ENCODE measurements around the gene METAP1D. TPM values are rescaled to one million over a fixed set of nuclear protein-coding genes. Genes with fewer than 3 reads are reported as not detected.

Gene METAP1D
- polyA plus RNA-seq, 1 of the 3 experiments (the other 2 are of a cell fraction) = 10.3 TPM

DNA sequence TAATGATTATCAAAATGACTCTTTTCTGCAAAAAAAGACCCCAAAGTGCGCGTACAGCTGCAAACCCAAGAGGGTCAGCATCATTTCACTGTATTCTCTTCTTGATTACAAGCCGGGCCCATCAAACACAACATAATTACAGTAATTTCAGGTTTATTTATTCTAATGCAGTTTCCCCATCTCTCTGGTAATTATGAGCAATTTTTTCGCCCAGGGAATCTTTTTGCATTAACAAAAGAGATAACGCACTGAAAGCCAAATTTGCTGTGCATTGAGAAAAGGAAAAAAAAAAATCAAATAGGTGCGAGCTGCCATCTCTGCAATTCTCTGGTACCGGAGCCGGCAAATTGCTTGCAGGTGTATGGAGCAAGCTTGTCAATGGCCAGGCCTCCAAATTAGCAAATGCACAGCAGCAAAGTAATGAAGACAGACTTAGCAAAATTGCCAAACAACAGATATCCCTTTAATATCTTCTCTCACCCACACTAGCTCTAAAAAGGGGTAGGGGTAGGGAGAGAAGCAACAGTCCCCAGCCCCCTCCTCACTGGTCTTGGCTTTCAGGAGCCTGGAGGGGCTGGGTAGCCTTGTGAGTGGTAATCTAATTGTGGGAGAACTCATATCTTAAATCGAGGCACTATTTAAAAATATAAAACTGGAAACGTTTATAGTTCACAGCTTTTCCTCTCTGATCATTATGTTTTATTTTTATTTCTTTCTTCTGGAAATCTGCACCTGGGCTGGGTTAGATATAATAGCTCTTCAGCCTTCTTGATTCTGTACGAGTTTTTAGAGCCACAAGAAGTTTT is 92.2 kb downstream of the METAP1D start:
- Histone ChIP-seq H3K4me2 (no peak overlapping the region), H3K9me3 (no peaks in the 10 kb centered on the region), H3K27me3 (ENCODE audit: insufficient read depth) (peaks cover 90% of the 10 kb centered on the region), H3K27ac (ENCODE audit: low read depth in 2 of 2, low read length in 1 of 2) (no peak overlapping the region), H3F3A (replicated peaks; ENCODE audit: insufficient read depth) (peaks cover 17% of the 10 kb centered on the region), H4K20me1 (ENCODE audit: insufficient read depth) (0 out of 2 replicates have a peak, but pooled peaks cover 18% of the 10 kb centered on the region), H3K36me3 (replicated peaks in 1 of 2; ENCODE audit: control insufficient read depth in 1 of 2, insufficient read depth in 2 of 2, low read length in 1 of 2) (no peaks in the 10 kb centered on the region), H3K79me2 (ENCODE audit: insufficient read depth) (no peaks in the 10 kb centered on the region), H3K9me2 (no peaks in the 10 kb centered on the region), H3K4me3 (ENCODE audit: low read depth in 2 of 2, low read length in 1 of 2) (no peak overlapping the region), H3K9ac (no peak overlapping the region), H2AFZ (ENCODE audit: low read depth) (no peak overlapping the region), H3K4me1 (ENCODE audit: control insufficient read depth in 1 of 2, insufficient read depth in 2 of 2, low read depth in 1 of 2, low read length in 1 of 2) (peaks cover 6 to 15% of the 10 kb centered on the region in 2 experiments; a peak in 2 of 4 replicates)
- POLR2A ChIA-PET = no interaction called here
- DNase-seq = peak; percentile 14
- 23% methylated on average over 11 of the region's 11 CpGs for WGBS (ENCODE audit: low lambda C conversion rate)
- CTCF ChIA-PET = interaction anchor here (1.0 to 1.7 kb wide), 6 partner anchors 8 to 518 kb away, joined by 3 to 5 read pairs (median 3); partner anchors contain the start of gene DLX2
- TF ChIP-seq FOSL2 (IDR thresholded peaks at IDR 0.05; ENCODE audit: borderline replicate concordance, low read depth) = no peak
- no peak for TF ChIP-seq POLR2AphosphoS5 (IDR thresholded peaks at IDR 0.05; ENCODE audit: low read depth, low read length)
- no peak for TF ChIP-seq TEAD4 (IDR thresholded peaks at IDR 0.05; ENCODE audit: borderline replicate concordance, insufficient read depth)
- no peak for TF ChIP-seq EZH2phosphoT487 (IDR thresholded peaks at IDR 0.05; ENCODE audit: borderline replicate concordance, low read depth)
- no peak for TF ChIP-seq YY1 (IDR thresholded peaks at IDR 0.05; ENCODE audit: low read depth)
- no peak for TF ChIP-seq MEF2A (IDR thresholded peaks at IDR 0.05; ENCODE audit: borderline replicate concordance, low read depth)
- no peak for TF ChIP-seq MXI1 (IDR thresholded peaks at IDR 0.05; ENCODE audit: low read depth, low read length)
- no peak for TF ChIP-seq RXRA (IDR thresholded peaks at IDR 0.05; ENCODE audit: borderline replicate concordance, low read depth)

GRCh38 chr2:172092716-172093415 is 93.1 kb downstream of the METAP1D start:
- H3K4me3 ChIP-seq (ENCODE audit: low read depth in 2 of 2, low read length in 1 of 2) = no peak overlapping the region
- H3K36me3 ChIP-seq (replicated peaks in 1 of 2; ENCODE audit: control insufficient read depth in 1 of 2, insufficient read depth in 2 of 2, low read length in 1 of 2) = no peaks in the 10 kb centered on the region
- H3K27me3 ChIP-seq (ENCODE audit: insufficient read depth) = peaks cover 85% of the 10 kb centered on the region
- peaks cover 17% of the 10 kb centered on the region for H3F3A ChIP-seq (replicated peaks; ENCODE audit: insufficient read depth)
- peaks cover 15 to 17% of the 10 kb centered on the region in 2 experiments; a peak in 2 of 4 replicates for H3K4me1 ChIP-seq (ENCODE audit: control insufficient read depth in 1 of 2, insufficient read depth in 2 of 2, low read depth in 1 of 2, low read length in 1 of 2)
- ChIA-PET CTCF (interaction anchor here (1.0 to 1.5 kb wide), 4 partner anchors 9 to 14 kb away, joined by 3 to 5 read pairs (median 4); no protein-coding TSS in a partner anchor), POLR2A (no interaction called here)
- no peak overlapping the region for H3K4me2 ChIP-seq
- H3K9me3 ChIP-seq = no peaks in the 10 kb centered on the region
- TF ChIP-seq FOSL2 (IDR thresholded peaks at IDR 0.05; ENCODE audit: borderline replicate concordance, low read depth) = no peak
- no peak for TF ChIP-seq FOXJ3 (CRISPR knock-in tag; IDR thresholded peaks at IDR 0.05)
- no peak for TF ChIP-seq RFX5 (IDR thresholded peaks at IDR 0.05; ENCODE audit: low read length)
- no peak for TF ChIP-seq PBX3 (IDR thresholded peaks at IDR 0.05)
- TF ChIP-seq POLR2AphosphoS5 (IDR thresholded peaks at IDR 0.05; ENCODE audit: low read depth, low read length) = no peak
- TF ChIP-seq SIN3A (IDR thresholded peaks at IDR 0.05; ENCODE audit: borderline replicate concordance, low read depth, low read length) = no peak
- H2AFZ ChIP-seq (ENCODE audit: low read depth) = no peak overlapping the region
- H4K20me1 ChIP-seq (ENCODE audit: insufficient read depth) = 0 out of 2 replicates have a peak, but pooled peaks cover 18% of the 10 kb centered on the region
- no peaks in the 10 kb centered on the region for H3K79me2 ChIP-seq (ENCODE audit: insufficient read depth)
- H3K27ac ChIP-seq (ENCODE audit: low read depth in 2 of 2, low read length in 1 of 2) = no peak overlapping the region
- H3K9ac ChIP-seq = no peak overlapping the region
- WGBS (ENCODE audit: low lambda C conversion rate) = 10% methylated on average over 19 of the region's 19 CpGs
- DNase-seq = peak; percentile 39
- no peaks in the 10 kb centered on the region for H3K9me2 ChIP-seq

All from SK-N-SH (cell line).